Lower leg skin (tissue), 4 donors: ENCODE data around the gene CFAP20DC. TPM values are rescaled to one million over a fixed set of nuclear protein-coding genes. Genes with fewer than 3 reads are reported as not detected.

ENCODE experiments used
- DNase-seq, 2 donors: peaks; one replicate each; pipeline ENCODE4 v3.0.0-alpha.2; 2019; ENCODE audit warnings: low spot score in 2 of 2
- H3K4me3 ChIP-seq: fragments of 200-600 bp; sonication (generic); 2 replicates; pipeline ENCODE4 v1.5.1; 2017; ENCODE audit warnings: mild to moderate bottlenecking, low read depth; ENCODE audit not compliant: poor library complexity, severe bottlenecking
- POLR2A ChIP-seq, 2 donors: fragments of 450-650 bp; IDR thresholded peaks; one replicate each; pipeline ENCODE4 v1.6.1; 2016 to 2017; ENCODE audit warnings: antibody characterized with exemption in 2 of 2, mild to moderate bottlenecking in 1 of 2, moderate library complexity in 1 of 2
- WGBS, 2 donors: methylation state at CpG; one replicate each; pipeline ENCODE4 v1.1.5; 2018; 5-methylcytosine and 5-hydroxymethylcytosine counted together
- intact Hi-C: fragments of 100-400 bp; cut with DNase I; formaldehyde crosslinking; loops from one replicate; pipeline ENCODE4 v1.15.0; 2023; ENCODE audit warnings: low total_unique reads
- total RNA-seq, 4 donors: library from RNA; depleted of rRNA; stranded (reverse); fragments of >200 nt; gene quantifications; one replicate each; pipeline ENCODE4 v1.1.0, GENCODE V29; 2016
- TF ChIP-seq, protein P1 (sequence below), 3 donors: fragments of 450-650 bp; IDR thresholded peaks; one replicate each; pipeline ENCODE4 v1.5.1; 2016; ENCODE audit warnings: antibody characterized with exemption in 3 of 3, mild to moderate bottlenecking in 3 of 3, moderate library complexity in 2 of 3

The CFAP20DC gene
- total RNA-seq, 4 donors from 2014 or later = 0.11 to 0.94 (median 0.39) TPM

DNA sequence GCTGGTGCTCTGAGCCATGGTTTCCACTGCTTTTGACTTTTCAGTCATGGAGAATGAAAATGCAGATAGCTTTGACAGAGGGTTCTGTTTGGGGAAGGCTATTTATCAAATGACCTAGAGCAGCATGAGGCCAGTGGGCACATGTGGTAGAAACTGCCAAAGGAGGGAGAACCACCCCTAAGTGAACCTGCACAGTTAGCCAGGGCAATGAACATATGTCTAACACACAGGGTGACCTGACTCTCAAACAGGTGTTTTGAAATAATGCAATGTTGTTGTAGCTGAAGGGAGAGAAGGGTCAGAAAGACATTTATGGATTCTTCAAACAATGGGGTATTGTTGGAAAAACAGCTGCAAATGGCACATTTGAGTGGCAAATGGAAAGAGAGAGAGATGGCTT is 208.9 kb downstream of the CFAP20DC start:
- TF ChIP-seq, protein P1, sequence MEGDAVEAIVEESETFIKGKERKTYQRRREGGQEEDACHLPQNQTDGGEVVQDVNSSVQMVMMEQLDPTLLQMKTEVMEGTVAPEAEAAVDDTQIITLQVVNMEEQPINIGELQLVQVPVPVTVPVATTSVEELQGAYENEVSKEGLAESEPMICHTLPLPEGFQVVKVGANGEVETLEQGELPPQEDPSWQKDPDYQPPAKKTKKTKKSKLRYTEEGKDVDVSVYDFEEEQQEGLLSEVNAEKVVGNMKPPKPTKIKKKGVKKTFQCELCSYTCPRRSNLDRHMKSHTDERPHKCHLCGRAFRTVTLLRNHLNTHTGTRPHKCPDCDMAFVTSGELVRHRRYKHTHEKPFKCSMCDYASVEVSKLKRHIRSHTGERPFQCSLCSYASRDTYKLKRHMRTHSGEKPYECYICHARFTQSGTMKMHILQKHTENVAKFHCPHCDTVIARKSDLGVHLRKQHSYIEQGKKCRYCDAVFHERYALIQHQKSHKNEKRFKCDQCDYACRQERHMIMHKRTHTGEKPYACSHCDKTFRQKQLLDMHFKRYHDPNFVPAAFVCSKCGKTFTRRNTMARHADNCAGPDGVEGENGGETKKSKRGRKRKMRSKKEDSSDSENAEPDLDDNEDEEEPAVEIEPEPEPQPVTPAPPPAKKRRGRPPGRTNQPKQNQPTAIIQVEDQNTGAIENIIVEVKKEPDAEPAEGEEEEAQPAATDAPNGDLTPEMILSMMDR (IDR thresholded peaks at IDR 0.05) = no peak
- TF ChIP-seq POLR2A (IDR thresholded peaks at IDR 0.05) = no peak
- DNase-seq = no peak
- intact Hi-C loops = no loop called here
- no peak overlapping the region for H3K4me3 ChIP-seq

DNA sequence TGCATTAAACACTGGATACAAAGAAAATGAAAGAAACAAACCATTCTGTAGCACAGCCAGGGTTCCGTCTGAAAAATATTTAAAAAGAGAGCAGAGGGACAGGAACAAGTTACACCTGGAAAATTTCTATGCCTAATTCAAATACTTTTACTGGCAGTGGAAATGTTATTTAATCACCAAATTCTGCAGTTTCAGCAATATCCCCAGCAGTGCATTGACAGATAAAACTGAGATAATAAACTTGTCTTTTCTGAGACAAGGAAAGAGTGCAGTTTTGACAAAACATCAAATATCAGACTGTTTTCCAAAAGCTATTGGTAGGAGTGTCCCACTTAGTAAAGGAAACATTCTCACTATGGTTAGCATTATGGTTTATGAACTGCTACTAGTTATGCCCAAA is 209.9 kb downstream of the CFAP20DC start:
- intact Hi-C loops = no loop called here
- WGBS, 2 donors = 88 to 93% methylated on average over 1 of the region's 1 CpG
- no peak for TF ChIP-seq POLR2A (IDR thresholded peaks at IDR 0.05)
- TF ChIP-seq, protein P1 (IDR thresholded peaks at IDR 0.05) = no peak
- no peak overlapping the region for H3K4me3 ChIP-seq
- DNase-seq = no peak

DNA sequence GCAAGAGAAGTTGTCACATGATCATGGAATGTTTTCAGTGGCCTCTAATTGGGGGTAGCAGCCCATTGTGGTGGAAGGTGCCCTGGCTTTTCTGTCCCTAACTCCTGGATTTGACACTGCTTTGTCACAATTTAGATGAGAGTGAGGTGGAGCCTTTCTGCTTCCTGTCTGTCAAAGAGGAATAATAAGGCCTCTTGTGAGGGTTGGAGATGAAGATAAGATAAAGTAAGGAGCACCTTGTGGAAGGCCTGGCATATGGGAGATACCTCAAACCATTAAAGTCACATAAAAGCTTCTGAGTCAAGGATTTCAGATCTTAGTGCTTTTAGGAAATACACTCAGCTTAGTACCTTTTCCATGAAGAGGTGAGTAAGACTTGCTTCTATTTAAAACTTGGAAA is 210.6 kb downstream of the CFAP20DC start:
- intact Hi-C loops = no loop called here
- TF ChIP-seq POLR2A (IDR thresholded peaks at IDR 0.05) = no peak
- TF ChIP-seq, protein P1 (IDR thresholded peaks at IDR 0.05) = no peak
- H3K4me3 ChIP-seq = no peak overlapping the region
- no peak for DNase-seq

DNA sequence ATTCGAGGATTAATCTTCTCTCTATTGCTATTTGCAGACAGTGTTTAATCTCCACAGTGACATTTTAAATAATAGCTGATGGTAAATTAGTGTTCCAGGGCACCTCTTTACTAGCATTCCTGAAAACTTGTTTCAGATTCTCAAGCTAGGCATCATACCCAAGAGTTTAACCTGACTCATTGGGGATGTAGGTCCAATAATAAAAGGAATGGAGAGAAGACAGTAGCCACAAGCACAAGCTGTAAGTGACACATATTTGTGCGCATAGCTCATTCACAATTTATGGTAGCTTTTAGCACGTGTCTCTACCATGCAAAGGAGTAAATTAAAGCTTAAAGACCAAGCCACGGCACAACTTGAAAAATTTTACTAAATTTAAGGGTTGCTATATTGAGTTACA is 212.0 kb downstream of the CFAP20DC start:
- no peak for TF ChIP-seq POLR2A (IDR thresholded peaks at IDR 0.05)
- TF ChIP-seq, protein P1 (IDR thresholded peaks at IDR 0.05) = no peak
- intact Hi-C loops = no loop called here
- WGBS, 2 donors = 67 to 74% methylated on average over 4 of the region's 4 CpGs
- DNase-seq = no peak
- H3K4me3 ChIP-seq = no peak overlapping the region

DNA sequence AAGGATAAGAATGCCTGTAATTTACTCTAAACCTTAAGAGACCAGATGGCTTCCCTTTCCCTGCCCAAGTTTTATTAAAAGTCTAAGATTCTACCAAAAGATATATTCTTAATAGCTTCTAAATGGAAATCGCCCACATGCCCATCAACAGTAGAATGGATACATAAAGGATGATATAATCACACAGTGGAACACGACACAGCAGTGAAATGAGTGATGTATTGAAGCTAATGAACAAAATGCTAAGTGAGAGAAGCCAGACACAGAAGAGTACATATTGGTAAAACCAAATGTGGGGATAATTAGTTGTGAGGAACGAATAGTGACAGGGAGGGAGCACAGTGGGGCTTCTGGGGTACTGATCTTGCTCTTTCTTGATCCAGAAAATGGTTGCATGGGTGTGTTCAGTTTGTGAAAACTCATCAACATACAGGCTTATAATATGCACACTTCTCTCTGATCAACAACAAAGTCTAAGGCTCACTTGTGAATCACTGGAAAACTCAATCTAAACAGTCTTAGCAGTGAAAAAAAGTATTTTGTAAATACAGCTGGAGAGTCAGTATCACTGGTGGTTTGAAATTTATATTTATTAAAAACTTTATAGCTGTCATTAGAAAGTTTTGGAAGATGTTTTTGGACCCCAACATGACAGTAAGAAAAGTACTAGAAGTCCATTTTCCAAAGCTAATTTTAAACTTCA is 212.5 kb downstream of the CFAP20DC start:
- no peak for DNase-seq
- 85 to 90% methylated on average over 3 of the region's 3 CpGs for WGBS, 2 donors

More for the DNA sequence above, 212.5 kb downstream of the CFAP20DC start:
- intact Hi-C loops = no loop called here
- H3K4me3 ChIP-seq = no peak overlapping the region
- TF ChIP-seq, protein P1 (IDR thresholded peaks at IDR 0.05) = no peak
- TF ChIP-seq POLR2A (IDR thresholded peaks at IDR 0.05) = no peak
